Calu3 (cell line): ENCODE data around the gene ADSL. TPM values are rescaled to one million over a fixed set of nuclear protein-coding genes. Genes with fewer than 3 reads are reported as not detected.
"Not testable (repeated sequence)": the region's sequence is repeated elsewhere in the genome, so short reads cannot be mapped to it uniquely, and the experiment has no call there.

Experiments used
- BruUV-seq: library from RNA; stranded (reverse); fragments of 400-500 nt; replicated peaks from 2 replicates; lab custom pipeline; 2021; lab: Mats Ljungman, UMichigan
- CTCF ChIA-PET: fragments of 300-600 bp; sonication (Branson Sonifier 250); formaldehyde crosslinking; loops from one replicate; lab custom pipeline; 2022; ENCODE audit warnings: antibody characterized with exemption; lab: Charles Lee
- DNase-seq: peaks from one replicate; pipeline ENCODE4 v3.0.0; 2022
- H3K27ac Mint-ChIP-seq: one replicate; pipeline ENCODE4 v1.8.0; 2022; ENCODE audit warnings: mixed read lengths; ENCODE audit not compliant: unreplicated experiment
- H3K27me3 Mint-ChIP-seq: one replicate; pipeline ENCODE4 v1.8.0; 2022; ENCODE audit warnings: mixed read lengths; ENCODE audit not compliant: unreplicated experiment
- H3K36me3 Mint-ChIP-seq: one replicate; pipeline ENCODE4 v1.8.0; 2022; ENCODE audit warnings: mild to moderate bottlenecking, moderate library complexity, mixed read lengths; ENCODE audit not compliant: insufficient read depth, unreplicated experiment
- H3K4me1 Mint-ChIP-seq: one replicate; pipeline ENCODE4 v1.8.0; 2022; ENCODE audit warnings: mild to moderate bottlenecking, low read depth, mixed read lengths; ENCODE audit not compliant: unreplicated experiment
- H3K4me3 Mint-ChIP-seq: one replicate; pipeline ENCODE4 v1.8.0; 2022; ENCODE audit warnings: mild to moderate bottlenecking, low read depth, moderate library complexity, mixed read lengths; ENCODE audit not compliant: unreplicated experiment
- H3K9me3 Mint-ChIP-seq: one replicate; pipeline ENCODE4 v1.8.0; 2022; ENCODE audit warnings: low read depth, mixed read lengths; ENCODE audit not compliant: unreplicated experiment
- intact Hi-C: fragments of 100-400 bp; cut with micrococcal nuclease; formaldehyde crosslinking; loops from one replicate; pipeline ENCODE4 v1.10.0; 2022; ENCODE audit not compliant: unreplicated experiment
- total RNA-seq: library from RNA; stranded (reverse); gene quantifications from 2 replicates; pipeline ENCODE4 v1.2.3, GENCODE V29; 2022
- TF ChIP-seq, protein P1 (sequence below): fragments of 200-600 bp; IDR thresholded peaks from one replicate; pipeline ENCODE4 v1.8.0; 2022; ENCODE audit warnings: antibody characterized with exemption; ENCODE audit not compliant: unreplicated experiment

Gene ADSL
- total RNA-seq, 1 experiment from 2014 or later = 96.3 TPM

DNA sequence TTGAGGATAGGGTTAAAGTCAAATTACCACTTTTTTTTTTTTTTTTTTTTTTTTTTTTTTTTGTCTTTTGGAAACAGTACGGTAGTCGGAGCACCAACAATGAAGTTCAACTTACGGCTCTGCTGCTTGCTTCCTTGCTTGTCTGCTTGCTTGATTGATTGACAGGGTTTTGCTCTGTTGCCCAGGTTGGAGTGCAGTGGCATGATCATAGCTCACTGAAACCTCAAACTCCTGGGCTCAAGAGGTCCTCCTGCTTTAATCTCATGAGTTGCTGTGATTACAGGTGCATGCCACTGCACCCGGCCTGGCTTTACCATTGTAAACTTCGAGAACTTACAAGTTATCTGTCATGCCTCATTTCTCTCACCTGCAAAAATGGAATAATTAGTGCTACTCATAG, 29.8 kb downstream of the ADSL start:
- peaks cover 15% of the 10 kb centered on the region for H3K36me3 Mint-ChIP-seq
- intact Hi-C loops = no loop called here
- TF ChIP-seq, protein P1, sequence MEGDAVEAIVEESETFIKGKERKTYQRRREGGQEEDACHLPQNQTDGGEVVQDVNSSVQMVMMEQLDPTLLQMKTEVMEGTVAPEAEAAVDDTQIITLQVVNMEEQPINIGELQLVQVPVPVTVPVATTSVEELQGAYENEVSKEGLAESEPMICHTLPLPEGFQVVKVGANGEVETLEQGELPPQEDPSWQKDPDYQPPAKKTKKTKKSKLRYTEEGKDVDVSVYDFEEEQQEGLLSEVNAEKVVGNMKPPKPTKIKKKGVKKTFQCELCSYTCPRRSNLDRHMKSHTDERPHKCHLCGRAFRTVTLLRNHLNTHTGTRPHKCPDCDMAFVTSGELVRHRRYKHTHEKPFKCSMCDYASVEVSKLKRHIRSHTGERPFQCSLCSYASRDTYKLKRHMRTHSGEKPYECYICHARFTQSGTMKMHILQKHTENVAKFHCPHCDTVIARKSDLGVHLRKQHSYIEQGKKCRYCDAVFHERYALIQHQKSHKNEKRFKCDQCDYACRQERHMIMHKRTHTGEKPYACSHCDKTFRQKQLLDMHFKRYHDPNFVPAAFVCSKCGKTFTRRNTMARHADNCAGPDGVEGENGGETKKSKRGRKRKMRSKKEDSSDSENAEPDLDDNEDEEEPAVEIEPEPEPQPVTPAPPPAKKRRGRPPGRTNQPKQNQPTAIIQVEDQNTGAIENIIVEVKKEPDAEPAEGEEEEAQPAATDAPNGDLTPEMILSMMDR = no peak
- CTCF ChIA-PET = interaction anchor here (0.6 kb wide), 1 partner anchor 21 kb away, joined by 3 read pairs; no protein-coding TSS in a partner anchor
- H3K4me3 Mint-ChIP-seq = no peak overlapping the region
- H3K27me3 Mint-ChIP-seq = no peaks in the 10 kb centered on the region
- BruUV-seq = no TSS peak
- H3K9me3 Mint-ChIP-seq = no peaks in the 10 kb centered on the region
- H3K27ac Mint-ChIP-seq = no peak overlapping the region
- H3K4me1 Mint-ChIP-seq = peaks cover 20% of the 10 kb centered on the region
- DNase-seq = no peak

DNA sequence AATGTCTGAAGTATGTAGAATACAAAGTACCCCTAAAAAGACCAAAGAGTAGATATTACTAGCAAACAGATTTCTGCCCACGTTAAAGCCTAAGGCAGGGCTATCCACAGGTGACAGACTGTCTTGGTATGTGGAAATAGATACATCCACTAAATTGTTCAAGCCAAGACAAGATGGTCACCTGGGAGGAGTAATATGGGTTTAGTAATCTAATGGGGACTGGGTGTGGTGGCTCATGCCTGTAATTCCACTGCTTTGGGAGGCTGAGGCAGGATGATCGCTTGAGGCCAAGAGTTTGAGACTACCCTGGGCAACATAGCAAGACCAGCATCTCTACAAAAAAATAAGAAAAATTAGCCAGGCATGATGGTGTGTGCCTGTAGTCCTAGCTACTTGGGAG, 31.6 kb downstream of the ADSL start:
- Mint-ChIP-seq H3K4me3 (no peak overlapping the region), H3K27me3 (no peaks in the 10 kb centered on the region), H3K36me3 (no peaks in the 10 kb centered on the region), H3K4me1 (peaks cover 13% of the 10 kb centered on the region), H3K27ac (no peak overlapping the region), H3K9me3 (no peaks in the 10 kb centered on the region)
- BruUV-seq = no TSS peak
- intact Hi-C loops = no loop called here
- DNase-seq = no peak
- CTCF ChIA-PET = interaction anchor here (0.7 to 1.3 kb wide), 2 partner anchors 10 to 59 kb away, joined by 3 read pairs; no protein-coding TSS in a partner anchor
- TF ChIP-seq, protein P1 = no peak

DNA sequence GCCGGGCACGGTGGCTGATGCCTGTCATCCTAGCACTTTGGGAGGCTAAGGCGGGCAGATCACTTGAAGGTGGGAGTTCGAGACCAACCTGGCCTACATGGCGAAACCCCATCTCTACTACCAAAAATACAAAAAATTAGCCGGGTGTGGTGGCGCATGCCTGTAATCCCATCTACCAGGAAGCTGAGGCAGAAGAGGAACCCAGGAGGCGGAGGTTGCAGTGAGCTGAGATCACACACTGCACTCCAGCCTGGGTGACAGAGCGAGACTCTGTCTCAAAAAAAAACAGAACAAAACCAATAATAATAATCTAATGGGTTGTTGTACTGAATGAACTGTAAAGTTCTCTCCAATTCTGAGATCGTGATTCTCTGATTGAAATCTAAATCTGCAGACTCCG, 32.1 kb downstream of the ADSL start:
- BruUV-seq, H3K27me3 Mint-ChIP-seq, H3K4me3 Mint-ChIP-seq, intact Hi-C loops, DNase-seq, H3K4me1 Mint-ChIP-seq, H3K9me3 Mint-ChIP-seq, H3K36me3 Mint-ChIP-seq, CTCF ChIA-PET, H3K27ac Mint-ChIP-seq: not testable (repeated sequence)

DNA sequence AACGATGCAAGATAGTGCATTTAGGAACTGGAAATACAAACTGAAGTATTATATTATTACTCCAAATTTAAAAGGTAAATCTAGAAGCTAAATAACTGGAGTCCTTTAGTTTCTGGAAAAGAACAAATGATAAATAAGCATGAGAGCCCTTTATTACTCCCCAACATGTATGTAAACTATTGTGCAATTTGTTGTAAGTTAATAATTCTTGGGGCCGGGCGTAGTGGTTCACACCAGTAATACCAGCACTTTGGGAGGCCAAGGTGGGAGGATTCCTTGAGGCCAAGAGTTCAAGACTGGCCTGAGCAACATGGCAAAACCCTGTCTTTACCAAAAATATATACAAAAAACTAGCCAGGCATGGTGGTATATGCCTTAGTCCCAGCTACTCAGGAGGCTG, 35.2 kb downstream of the ADSL start:
- no peak overlapping the region for H3K4me3 Mint-ChIP-seq
- no peaks in the 10 kb centered on the region for H3K9me3 Mint-ChIP-seq
- H3K36me3 Mint-ChIP-seq = peaks cover 11% of the 10 kb centered on the region
- DNase-seq = no peak
- intact Hi-C loops = no loop called here
- no TSS peak for BruUV-seq
- TF ChIP-seq, protein P1 = no peak
- H3K4me1 Mint-ChIP-seq = peaks cover 21% of the 10 kb centered on the region
- CTCF ChIA-PET = interaction anchor here (0.9 kb wide), 1 partner anchor 11 kb away, joined by 3 read pairs; no protein-coding TSS in a partner anchor
- no peak overlapping the region for H3K27ac Mint-ChIP-seq
- H3K27me3 Mint-ChIP-seq = no peaks in the 10 kb centered on the region

DNA sequence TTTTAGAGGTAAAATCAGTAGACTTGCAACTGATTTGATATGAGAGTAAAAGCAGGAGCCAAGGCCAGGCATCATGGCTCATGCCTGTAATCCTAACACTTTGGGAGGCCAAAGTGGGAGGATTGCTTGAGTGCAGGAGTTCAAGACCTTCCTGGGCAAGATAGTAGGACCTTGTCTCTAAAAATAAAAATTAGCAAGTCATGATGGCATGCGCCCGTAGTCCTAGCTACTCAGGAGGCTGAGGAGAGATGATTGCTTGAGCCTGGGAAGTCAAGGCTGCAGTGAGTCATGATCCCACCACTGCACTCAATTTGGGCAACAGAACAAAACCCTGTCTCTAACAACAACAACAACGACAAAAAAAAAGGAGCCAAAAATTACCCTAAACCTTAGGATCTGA, 37.6 kb downstream of the ADSL start:
- peaks cover 11% of the 10 kb centered on the region for H3K36me3 Mint-ChIP-seq
- no peak overlapping the region for H3K4me3 Mint-ChIP-seq
- DNase-seq = no peak
- intact Hi-C loops = no loop called here
- no peaks in the 10 kb centered on the region for H3K9me3 Mint-ChIP-seq
- H3K27ac Mint-ChIP-seq = no peak overlapping the region
- no TSS peak for BruUV-seq
- CTCF ChIA-PET = interaction anchor here (0.6 kb wide), 1 partner anchor 270 kb away, joined by 3 read pairs; no protein-coding TSS in a partner anchor
- peaks cover 38% of the 10 kb centered on the region for H3K4me1 Mint-ChIP-seq
- H3K27me3 Mint-ChIP-seq = no peaks in the 10 kb centered on the region
- TF ChIP-seq, protein P1 = no peak
